HCT116 (cell line): ENCODE results near the gene IGFBP7.

ENCODE experiments used
- CEBPB ChIP-seq: IDR thresholded peaks from 2 replicates; pipeline ENCODE4 v1.6.1; 2012; ENCODE audit warnings: low read depth
- CTCF ChIP-seq, 3 experiments: fragments of 200-600 bp in 1 of 3; sonication (generic) in 1 of 3; IDR thresholded peaks in 2 of 3; conservative IDR thresholded peaks in 1 of 3; 2 replicates each; pipeline ENCODE4 v1.5.1; 2012 to 2017; ENCODE audit warnings: low read depth in 2 of 3, low read length in 2 of 3, antibody characterized with exemption in 1 of 3, borderline replicate concordance in 1 of 3, control low read depth in 1 of 3, mild to moderate bottlenecking in 1 of 3, mixed read lengths in 1 of 3, mixed run types in 1 of 3, moderate library complexity in 1 of 3; ENCODE audit not compliant: insufficient read depth in 1 of 3
- EZH2 ChIP-seq: fragments of 200-600 bp; sonication (generic); IDR thresholded peaks from 2 replicates; pipeline ENCODE4 v1.6.1; 2017; ENCODE audit warnings: antibody characterized with exemption, mixed run types
- JUND ChIP-seq: IDR thresholded peaks from 2 replicates; pipeline ENCODE4 v1.6.1; 2012
- MAX ChIP-seq: IDR thresholded peaks from 2 replicates; pipeline ENCODE4 v1.6.1; 2012
- POLR2A ChIP-seq: IDR thresholded peaks from 2 replicates; pipeline ENCODE4 v1.7.0; 2011; ENCODE audit warnings: borderline replicate concordance; ENCODE audit not compliant: insufficient read depth, insufficient read length; ENCODE audit errors: extremely low read depth
- POLR2AphosphoS5 ChIP-seq: IDR thresholded peaks from 2 replicates; pipeline ENCODE4 v1.6.1; 2011; ENCODE audit warnings: mild to moderate bottlenecking, low read depth, low read length, moderate library complexity
- RAD21 ChIP-seq: IDR thresholded peaks from 2 replicates; pipeline ENCODE4 v1.6.1; 2012; ENCODE audit warnings: low read depth, mild to moderate bottlenecking
- SIN3A ChIP-seq: IDR thresholded peaks from 2 replicates; pipeline ENCODE4 v1.6.1; 2012; ENCODE audit warnings: low read depth
- SRF ChIP-seq: IDR thresholded peaks from 2 replicates; pipeline ENCODE4 v1.6.1; 2012; ENCODE audit warnings: low read depth
- TCF7L2 ChIP-seq: IDR thresholded peaks from 2 replicates; pipeline ENCODE4 v1.7.0; 2011; ENCODE audit warnings: borderline replicate concordance, inconsistent platforms; ENCODE audit not compliant: insufficient read depth, insufficient read length; ENCODE audit errors: extremely low read depth
- ZFX ChIP-seq: fragments of 450-650 bp; IDR thresholded peaks from 2 replicates; pipeline ENCODE4 v1.6.1; 2017
- ZNF274 ChIP-seq: fragments of 200-500 bp; sonication (Bioruptor generic); IDR thresholded peaks from 2 replicates; pipeline ENCODE4 v1.6.1; 2014; ENCODE audit warnings: mild to moderate bottlenecking, low read depth, low read length, inconsistent platforms

- TF ChIP-seq ZNF274 (no peak), CTCF (IDR thresholded peaks at IDR 0.05 in 2 of 3, conservative IDR thresholded peaks at IDR 0.05 in 1 of 3; ENCODE audit: borderline replicate concordance in 1 of 3, insufficient read depth in 1 of 3, low read depth in 2 of 3, low read length in 2 of 3) (no peak), CEBPB (no peak), POLR2A (no peak), TCF7L2 (peak; percentile 68), JUND (no peak), POLR2AphosphoS5 (no peak), EZH2 (no peak), SRF (no peak), ZFX (no peak), SIN3A (no peak), RAD21 (no peak), MAX (no peak)
These were observed 9.1 kb downstream of the IGFBP7 start for GRCh38 chr4:57100979-57101651.
